Measurements from ENCODE around the gene AHI1.
"Not testable (repeated sequence)": the region's sequence is repeated elsewhere in the genome, so short reads cannot be mapped to it uniquely, and the experiment has no call there.

AHI1 gene

DNA sequence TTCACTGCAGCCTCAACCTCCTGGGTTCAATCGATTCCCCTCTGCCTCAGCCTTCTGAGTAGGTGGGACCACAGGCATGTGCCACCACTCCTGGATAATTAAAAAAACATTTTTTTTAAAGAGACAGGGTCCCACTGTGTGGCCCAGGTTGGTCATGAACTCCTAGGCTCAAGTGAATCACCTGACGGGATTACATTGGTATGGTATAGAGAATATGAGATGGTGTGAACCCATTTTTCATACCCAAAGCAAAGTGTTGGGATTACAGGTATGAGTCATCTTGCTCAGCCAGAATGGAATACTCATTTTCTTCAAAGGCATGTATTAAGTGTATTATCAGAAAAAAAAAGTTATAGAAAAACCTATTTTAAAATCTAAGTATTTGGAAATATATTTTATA lies 114.2 kb downstream of the AHI1 start:
- DNase-seq = no peak

GRCh38 chr6:135382182-135382628 lies 115.3 kb downstream of the AHI1 start:
- DNase-seq = no peak

DNA sequence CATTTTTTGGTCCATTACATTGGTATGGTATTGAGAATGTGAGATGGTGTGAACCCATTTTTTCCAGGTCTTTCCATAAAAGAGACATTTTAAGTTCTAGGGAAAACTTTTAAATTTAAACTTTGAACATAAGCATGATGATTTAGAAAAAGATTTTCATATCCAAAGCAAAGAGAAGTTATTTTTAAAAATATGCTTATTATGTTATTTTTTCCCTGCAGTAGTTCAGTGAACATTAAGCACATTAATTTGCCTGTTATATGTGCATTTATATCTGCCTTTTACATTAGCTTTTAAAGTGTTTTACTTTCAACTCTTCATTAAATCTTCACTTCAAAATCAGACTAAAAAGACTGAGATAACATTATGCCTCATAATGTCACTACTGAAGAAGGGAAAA lies 116.7 kb downstream of the AHI1 start:
- no peak for DNase-seq

DNA sequence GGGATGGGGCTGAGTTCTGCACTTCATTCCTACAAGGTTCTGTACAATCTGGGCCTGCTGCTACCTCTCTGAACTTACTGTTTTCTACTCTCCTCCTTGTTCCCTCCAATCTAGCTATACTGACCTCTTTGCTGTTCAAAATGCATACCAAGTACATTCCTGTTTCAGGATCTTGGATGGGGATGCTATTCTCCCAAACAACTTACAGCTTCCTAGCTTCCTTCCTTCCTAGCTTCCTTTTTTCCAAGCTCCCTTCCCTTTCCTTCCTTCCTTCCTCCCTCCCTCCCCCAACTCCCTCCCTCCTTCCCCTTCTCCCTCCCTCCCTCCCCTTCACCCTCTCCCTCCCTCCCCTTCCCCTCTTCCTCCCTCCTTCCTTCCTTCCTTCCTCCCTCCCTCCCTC lies 117.9 kb downstream of the AHI1 start:
- no peak for DNase-seq

GRCh38 chr6:135372758-135373157 lies 124.8 kb downstream of the AHI1 start:
- DNase-seq = no peak

GRCh38 chr6:135363622-135364021 lies 133.9 kb downstream of the AHI1 start:
- DNase-seq = not testable (repeated sequence)

DNA sequence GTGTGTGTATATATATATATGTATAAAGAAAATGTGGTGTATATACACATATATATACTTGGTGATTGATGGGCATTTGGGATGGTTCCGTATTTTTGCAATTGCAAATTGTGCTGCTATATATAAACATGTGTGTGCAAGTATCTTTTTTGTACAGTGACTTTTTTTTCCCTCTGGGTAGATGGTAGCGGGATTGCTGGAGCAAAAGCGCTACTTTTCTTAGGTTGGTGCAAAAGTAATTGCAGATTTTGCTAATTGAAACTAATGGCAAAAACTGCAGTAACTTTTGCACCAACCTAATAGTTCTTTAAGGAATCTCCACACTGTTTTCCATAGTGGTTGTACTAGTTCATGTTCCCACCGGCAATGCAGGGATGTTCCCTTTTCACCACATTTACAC lies 135.4 kb downstream of the AHI1 start:
- DNase-seq = no peak

DNA sequence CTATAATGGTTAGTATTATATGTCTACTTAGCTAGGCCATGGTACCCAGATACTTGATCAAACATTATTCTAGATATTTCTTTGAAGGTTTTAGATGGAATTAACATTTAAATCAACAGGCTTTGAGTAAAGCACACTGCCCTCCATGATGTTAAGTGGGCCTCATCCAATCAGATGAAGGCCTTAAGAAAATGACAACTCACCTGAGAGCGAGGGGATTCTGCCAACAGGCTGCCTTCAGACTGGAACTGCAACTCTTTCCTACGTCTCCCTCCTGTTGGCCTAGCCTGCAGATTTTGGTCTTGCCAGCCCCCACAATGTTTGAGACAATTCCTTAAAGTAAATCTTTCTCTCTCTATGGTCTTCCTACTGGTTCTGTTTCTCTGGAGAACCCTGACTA lies 137.3 kb downstream of the AHI1 start:
- DNase-seq = no peak

DNA sequence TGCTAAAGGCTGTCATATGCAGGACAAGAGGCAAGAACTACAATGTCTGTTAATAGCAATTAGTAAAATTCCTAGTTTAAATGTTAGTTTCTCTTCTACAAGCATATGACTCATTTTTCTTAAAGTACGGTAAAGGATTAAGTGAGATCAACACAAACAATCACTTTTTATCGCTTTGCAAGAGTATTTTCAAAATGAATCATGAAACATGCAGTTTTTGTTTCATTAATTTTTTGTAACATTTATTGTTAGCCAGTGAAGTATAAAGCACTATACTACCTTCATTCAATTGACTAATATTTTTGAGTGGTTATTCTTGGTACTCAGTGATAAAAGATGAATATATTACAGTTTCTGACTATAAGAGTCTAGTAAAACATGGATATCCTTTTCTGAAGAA lies 138.6 kb downstream of the AHI1 start:
- DNase-seq = no peak

GRCh38 chr6:135358251-135358821 lies 139.2 kb downstream of the AHI1 start:
- DNase-seq = no peak

DNA sequence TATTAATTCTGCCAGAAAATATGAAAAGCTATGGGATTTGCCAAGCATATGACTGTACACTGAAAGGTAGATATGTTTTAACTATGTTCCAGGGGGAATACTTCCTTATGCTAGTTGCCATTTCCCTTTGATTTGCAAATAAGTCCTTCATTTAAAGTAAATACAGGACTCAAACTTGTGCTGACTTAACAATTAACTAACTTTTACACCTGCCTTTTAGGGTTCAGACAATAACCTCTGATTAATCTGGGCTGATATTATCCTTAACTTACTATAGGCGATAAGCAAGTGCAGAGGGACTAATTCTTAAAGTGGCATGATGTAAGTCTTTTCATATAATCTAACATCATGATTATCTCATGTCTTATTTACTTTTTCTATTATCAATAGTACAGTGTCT lies 143.1 kb downstream of the AHI1 start:
- DNase-seq = no peak

- no peak for DNase-seq
Observed at GRCh38 chr6:135353113-135353512, 144.4 kb downstream of the AHI1 start.

DNA sequence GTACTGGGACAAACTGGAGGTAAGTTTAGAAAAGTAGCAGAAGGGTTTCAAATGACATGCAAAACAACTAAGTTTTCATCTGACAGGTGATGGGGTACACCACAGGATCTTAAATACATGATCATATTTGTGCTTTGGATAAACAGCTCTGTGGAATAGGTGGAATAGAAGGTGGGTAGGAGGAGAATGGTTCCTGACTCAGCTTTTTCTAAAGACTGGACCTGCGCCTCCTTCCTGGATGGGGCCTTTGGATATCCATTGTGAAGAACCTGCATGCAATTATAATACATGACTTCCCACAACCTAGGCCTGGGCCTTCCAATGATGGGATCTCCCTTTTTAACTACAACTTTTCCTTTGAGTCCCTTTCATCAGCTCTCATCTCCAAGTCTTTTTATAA lies 145.9 kb downstream of the AHI1 start:
- DNase-seq = no peak

DNA sequence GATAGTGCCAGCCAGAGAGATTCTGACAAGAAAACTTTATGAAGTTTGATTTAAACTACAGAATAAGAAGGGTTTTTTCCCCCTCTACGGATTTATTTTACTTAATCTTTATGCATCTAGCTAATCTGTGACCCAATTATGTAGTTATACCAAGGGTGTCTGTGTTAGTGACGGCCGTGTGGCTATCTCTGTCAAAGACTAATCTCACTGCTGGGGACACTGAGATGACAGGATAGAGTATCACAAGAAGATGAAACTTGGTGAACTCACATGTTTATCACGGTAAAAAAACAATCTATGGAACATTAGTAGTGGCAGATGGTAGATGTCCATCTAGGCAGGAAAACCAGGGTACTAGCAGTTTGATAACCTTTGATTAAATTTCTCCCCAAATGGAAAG lies 149.7 kb downstream of the AHI1 start:
- no peak for DNase-seq

- DNase-seq = no peak
Observed at GRCh38 chr6:135346747-135347146, 150.8 kb downstream of the AHI1 start.

- no peak for DNase-seq
Observed at GRCh38 chr6:135344526-135344925, 153.0 kb downstream of the AHI1 start.

DNA sequence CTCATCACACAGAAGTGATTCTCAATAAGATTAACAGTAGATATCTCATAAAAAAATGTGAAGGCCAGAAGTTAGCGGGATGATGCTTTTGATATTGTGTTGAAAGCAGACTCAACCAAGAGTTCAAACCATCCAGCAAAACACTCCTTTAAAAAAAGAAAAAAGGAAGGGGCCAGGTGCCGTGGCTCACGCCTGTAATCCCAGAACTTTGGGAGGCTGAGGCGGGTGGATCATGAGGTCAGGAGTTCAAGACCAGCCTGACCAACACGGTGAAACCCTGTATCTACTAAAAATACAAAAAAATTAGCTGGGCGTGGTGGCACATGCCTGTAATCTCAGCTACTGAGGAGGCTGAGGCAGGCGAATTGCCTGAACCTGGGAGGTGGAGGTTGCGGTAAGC lies 157.6 kb downstream of the AHI1 start:
- DNase-seq = not testable (repeated sequence)

DNA sequence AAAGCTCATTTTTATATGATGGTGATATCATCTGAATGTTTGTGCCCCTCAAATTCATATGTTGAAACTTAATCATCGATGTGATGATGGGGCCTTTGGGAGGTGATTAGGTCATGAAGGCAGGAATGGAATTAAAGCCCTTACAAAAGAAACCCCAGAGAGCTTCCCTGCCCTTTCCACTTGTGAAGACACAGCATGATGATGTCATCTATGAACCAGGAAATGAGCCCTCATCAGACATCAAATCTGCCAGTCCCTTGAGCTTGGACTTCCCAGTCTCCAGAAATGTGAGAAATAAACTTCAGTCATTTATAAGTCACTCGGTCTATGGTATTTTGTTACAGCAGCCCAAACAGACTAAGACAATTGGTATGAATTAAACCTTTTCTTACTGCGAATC lies 163.4 kb downstream of the AHI1 start:
- no peak for DNase-seq

- no peak for DNase-seq
Observed at GRCh38 chr6:135331002-135331401, 166.5 kb downstream of the AHI1 start.

DNA sequence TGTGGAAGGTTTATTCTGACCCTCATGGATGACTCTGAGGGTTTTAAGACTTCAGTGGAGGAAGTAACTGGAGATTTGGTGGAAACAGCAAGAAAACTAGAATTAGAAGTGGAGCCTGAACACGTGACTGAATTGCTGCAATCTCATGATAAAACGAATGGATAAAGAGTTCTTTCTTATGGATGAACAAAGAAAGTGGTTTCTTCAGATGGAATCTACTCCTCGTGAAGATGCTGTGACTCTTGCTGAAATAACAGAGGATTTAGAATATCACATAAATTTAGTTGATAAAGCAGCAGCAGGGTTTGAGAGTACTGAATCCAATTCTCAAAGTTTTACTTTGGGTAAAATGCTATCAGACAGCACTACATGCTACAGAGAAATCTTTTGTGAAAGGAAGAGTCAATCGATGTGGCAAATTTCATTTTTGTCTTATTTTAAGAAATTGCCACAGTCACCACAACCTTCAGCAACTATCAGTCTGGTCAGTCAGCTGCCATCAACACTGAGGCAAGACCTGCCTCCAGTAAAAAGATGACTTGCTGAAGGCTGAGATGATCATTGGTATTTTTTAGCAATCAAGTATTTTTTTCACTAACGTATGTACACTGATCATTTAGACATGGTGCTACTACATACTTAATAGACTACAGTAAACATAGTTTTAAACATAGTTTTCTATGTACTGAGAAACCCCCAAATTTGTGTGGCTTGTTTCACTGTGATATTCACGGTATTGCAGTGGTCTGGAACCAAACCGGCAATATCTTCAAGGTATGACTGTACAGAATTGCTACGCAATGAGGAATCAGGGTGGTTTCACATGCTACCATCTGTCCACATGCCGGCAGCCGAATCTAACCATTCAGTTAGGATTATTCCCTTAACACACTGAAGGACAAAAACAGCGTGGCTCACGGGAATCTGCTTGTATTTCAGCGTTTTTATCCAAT lies 167.4 kb downstream of the AHI1 start:
- no peak for DNase-seq

DNA sequence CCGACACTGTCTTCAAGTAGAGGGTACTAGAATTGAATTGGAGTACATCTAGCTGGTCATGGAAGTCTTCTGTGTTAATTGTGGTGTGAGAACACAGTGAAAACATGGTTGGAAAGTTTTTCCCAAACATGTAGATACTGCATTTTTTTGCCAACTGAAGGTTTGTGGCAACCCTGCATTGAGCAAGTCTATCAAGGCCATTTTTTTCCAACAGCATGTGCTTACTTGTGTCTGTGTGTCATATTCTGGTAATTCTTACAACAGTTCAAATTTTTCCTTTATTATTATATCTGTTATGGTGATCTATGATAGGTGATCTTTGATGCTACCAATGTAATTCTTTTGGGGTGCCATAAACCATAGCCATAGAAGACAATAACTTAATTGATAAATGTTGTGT lies 169.4 kb downstream of the AHI1 start:
- DNase-seq = no peak

DNA sequence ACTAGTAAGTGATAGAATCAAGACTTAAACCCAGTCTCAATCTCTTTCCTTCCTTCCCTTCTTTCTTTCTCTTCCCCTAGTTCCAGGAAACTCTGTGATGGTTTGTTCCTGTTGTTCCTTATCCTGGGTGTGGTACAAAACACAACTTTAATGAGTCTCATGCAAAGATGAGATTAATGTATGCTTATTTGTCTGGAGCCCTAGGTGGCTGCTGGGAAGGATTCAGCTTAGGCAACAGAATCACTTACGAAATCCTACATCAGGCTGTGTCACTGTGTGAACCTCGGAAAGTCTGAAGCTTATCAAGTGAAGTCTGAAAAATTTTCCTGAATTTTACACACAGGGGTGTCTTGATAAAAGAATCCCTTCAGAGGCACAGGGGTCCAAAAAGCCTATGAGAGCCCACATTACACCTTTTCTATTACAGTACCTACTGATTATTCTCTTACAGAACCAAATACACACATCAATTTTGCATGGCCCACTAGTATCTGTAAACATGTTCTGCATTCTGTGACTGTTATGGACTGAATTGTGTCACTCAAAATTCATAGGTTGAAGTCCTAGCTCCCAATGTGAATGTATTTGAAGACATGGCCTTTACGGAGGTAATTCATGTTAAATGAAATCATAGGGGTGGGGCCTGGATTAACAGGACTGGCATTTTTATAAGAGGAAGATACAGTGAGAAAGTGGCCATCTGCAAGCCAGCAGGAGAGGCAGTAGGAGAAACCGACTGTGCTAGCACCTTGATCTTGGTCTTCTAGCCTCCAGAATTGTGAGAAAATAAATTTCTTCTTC lies 171.7 kb downstream of the AHI1 start:
- DNase-seq = no peak

DNA sequence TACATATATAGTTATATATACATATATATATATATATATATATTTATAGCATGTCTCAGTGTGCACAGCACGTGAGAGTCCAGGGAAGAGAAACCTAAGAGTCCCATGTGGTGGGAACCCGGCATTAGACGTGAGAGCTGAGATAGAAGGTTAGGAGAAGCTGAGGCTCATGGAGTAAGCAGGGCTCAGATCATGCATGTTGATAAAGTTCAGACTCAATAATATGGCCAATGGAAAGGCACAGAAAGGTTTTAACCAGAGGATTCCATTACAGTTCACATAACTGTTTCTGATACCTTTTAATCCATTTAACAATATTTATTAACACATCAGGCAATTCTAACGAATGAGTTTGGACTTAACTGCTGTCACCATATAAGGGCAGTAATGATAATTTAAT lies 173.0 kb downstream of the AHI1 start:
- no peak for DNase-seq

GRCh38 chr6:135323979-135324378 lies 173.6 kb downstream of the AHI1 start:
- no peak for DNase-seq
